ENCODE results near the gene CCSER2. TPM values are rescaled to one million over a fixed set of nuclear protein-coding genes. Genes with fewer than 3 reads are reported as not detected.

CCSER2 gene
- total and polyA plus RNA-seq, 12 donors: 8.3 to 63.9 (median 38.1) TPM

DNA sequence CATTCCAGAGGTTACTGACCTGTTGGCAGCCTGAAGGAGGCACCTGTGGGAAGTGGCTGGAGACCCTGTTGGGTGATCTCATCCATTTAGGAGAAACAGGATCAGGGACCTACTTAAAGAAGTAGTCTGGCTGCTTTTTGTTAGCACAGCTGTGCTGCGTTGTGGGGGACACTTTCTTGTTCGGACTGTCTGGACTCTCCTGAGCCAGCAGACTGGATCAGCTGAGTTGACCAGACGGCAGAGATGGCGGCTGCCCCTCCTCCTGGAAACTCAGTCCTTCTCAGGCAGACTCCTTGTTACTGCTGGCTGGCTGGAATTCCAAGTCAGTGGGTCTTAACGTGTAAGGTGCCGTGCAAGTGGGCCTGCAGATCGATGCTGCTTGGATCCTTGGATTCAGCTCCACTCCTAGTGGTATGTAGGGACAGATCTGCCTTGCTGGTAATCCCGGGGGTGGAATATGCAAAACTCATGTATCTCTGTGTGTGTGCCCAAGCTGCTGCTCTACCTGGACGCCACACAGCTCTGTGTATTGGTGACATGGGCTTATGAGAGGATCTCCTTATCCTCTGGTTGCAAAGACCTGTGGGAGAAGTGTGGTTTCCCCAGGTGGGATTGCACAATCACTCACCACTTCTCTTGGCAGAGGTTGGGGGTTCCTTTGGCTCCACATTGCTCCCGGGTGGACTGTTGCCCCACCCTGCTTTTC lies 87.3 kb downstream of the CCSER2 start:
- no peaks in the 10 kb centered on the region for H3K36me3 ChIP-seq (replicated peaks in 1 of 2)
- WGBS, 4 donors: 92 to 96% (median 93%) methylated on average over 8 to 10 of the region's 10 CpGs
- H3K27me3 ChIP-seq: no peaks in the 10 kb centered on the region
- H3K4me1 ChIP-seq (replicated peaks in 1 of 2): no peaks in the 10 kb centered on the region
- H3K4me3 ChIP-seq: no peak overlapping the region
- H3K27ac ChIP-seq: no peak overlapping the region
- TF ChIP-seq, protein P1, sequence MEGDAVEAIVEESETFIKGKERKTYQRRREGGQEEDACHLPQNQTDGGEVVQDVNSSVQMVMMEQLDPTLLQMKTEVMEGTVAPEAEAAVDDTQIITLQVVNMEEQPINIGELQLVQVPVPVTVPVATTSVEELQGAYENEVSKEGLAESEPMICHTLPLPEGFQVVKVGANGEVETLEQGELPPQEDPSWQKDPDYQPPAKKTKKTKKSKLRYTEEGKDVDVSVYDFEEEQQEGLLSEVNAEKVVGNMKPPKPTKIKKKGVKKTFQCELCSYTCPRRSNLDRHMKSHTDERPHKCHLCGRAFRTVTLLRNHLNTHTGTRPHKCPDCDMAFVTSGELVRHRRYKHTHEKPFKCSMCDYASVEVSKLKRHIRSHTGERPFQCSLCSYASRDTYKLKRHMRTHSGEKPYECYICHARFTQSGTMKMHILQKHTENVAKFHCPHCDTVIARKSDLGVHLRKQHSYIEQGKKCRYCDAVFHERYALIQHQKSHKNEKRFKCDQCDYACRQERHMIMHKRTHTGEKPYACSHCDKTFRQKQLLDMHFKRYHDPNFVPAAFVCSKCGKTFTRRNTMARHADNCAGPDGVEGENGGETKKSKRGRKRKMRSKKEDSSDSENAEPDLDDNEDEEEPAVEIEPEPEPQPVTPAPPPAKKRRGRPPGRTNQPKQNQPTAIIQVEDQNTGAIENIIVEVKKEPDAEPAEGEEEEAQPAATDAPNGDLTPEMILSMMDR (IDR thresholded peaks at IDR 0.05): no peak
- TF ChIP-seq POLR2A (IDR thresholded peaks at IDR 0.05): no peak
- intact Hi-C loops (cut with DNase I): no loop called here
- no peak for DNase-seq
- H3K9me3 ChIP-seq (replicated peaks in 1 of 3): peaks cover 0 to 15% (median 0%) of the 10 kb centered on the region in 3 donors

DNA sequence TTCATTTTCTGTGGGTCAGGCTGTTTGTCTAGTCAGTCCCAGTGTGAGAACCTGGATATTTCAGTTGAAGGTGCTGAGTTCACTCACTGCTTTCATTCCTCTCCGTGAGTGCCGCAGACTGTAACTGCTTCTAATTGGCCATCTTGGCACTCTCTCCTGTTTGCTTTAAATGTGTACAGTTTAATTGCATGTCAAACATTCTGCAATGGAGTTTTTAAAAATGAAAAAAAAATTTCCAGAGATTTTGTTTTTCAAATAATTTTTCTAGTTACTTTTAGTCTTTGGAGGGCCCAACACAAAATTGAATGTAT lies 87.8 kb downstream of the CCSER2 start:
- DNase-seq: no peak
- Histone ChIP-seq H3K4me1 (replicated peaks in 1 of 2) (no peaks in the 10 kb centered on the region), H3K36me3 (replicated peaks in 1 of 2) (no peaks in the 10 kb centered on the region), H3K4me3 (no peak overlapping the region), H3K27me3 (no peaks in the 10 kb centered on the region), H3K27ac (no peak overlapping the region), H3K9me3 (replicated peaks in 1 of 3) (peaks cover 0 to 15% (median 0%) of the 10 kb centered on the region in 3 donors)
- WGBS, 4 donors: 84 to 93% (median 90%) methylated on average over 2 of the region's 2 CpGs
- intact Hi-C loops (cut with DNase I): no loop called here
- TF ChIP-seq POLR2A (IDR thresholded peaks at IDR 0.05): no peak
- TF ChIP-seq, protein P1 (IDR thresholded peaks at IDR 0.05): no peak

DNA sequence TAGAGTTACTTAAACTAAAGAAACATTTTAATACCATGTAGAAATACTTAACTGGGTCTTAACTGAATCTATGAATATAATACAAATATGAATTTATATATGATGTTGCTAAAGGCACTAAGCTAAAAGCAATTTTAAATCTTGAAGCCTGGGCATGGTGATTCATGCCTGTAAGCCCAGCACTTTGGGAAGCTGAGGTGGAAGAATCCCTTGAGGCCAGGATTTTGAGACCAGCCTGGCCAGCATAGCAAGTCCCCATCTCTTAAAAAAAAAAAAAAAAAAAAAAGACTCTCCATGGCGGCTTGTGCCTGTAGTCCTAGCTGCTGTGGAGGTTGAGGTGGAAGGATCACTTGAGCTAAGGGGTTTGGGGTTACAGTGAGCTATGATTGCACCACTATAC lies 95.3 kb downstream of the CCSER2 start:
- 89 to 100% (median 90%) methylated on average over 1 of the region's 1 CpG for WGBS, 4 donors
- intact Hi-C loops (cut with DNase I): no loop called here
- no peak for DNase-seq
- Histone ChIP-seq H3K27me3 (no peaks in the 10 kb centered on the region), H3K27ac (no peak overlapping the region), H3K4me3 (no peak overlapping the region), H3K36me3 (replicated peaks in 1 of 2) (no peaks in the 10 kb centered on the region), H3K4me1 (replicated peaks in 1 of 2) (peaks cover 10 to 17% of the 10 kb centered on the region in 2 donors), H3K9me3 (replicated peaks in 1 of 3) (no peaks in the 10 kb centered on the region)
- TF ChIP-seq POLR2A (IDR thresholded peaks at IDR 0.05): no peak
- TF ChIP-seq, protein P1 (IDR thresholded peaks at IDR 0.05): no peak

DNA sequence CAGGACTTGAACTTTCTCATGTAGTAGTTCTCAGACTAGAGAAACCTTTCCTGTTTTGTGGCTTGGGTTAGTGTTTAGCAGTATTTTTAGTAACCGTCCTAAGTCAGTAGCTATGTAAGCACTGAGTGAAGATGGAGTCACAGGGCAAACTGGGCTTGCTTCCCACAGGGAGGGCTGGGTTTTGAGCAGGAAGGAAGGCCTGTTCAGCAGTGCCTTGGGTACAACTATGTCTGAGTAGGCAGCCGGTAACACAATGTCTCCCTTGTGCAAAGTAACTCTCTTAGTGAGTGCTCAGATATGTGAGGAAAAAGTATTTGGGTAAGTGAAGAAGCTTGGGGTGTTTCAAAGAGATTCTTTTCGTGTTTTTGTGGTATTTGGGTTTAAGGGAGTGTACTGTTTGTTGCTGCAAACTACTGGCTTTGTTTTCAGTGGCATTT lies 96.4 kb downstream of the CCSER2 start:
- peak overlapping the region in 1 of 4 donors; percentile 28 for H3K4me3 ChIP-seq
- H3K4me1 ChIP-seq (replicated peaks in 1 of 2): peaks cover 10 to 17% of the 10 kb centered on the region in 2 donors
- H3K9me3 ChIP-seq (replicated peaks in 1 of 3): no peaks in the 10 kb centered on the region
- DNase-seq: peak; percentile 53 to 79 (median 70)
- no peak for TF ChIP-seq POLR2A (IDR thresholded peaks at IDR 0.05)
- TF ChIP-seq, protein P1 (IDR thresholded peaks at IDR 0.05): no peak
- no peaks in the 10 kb centered on the region for H3K27me3 ChIP-seq
- intact Hi-C loops (cut with DNase I): no loop called here
- WGBS, 4 donors: 34 to 50% (median 45%) methylated on average over 3 of the region's 3 CpGs
- no peaks in the 10 kb centered on the region for H3K36me3 ChIP-seq (replicated peaks in 1 of 2)
- peak overlapping the region in 3 of 5 donors; percentile 10 to 72 (median 65) for H3K27ac ChIP-seq

Measured in adrenal gland (tissue), 12 donors.